ENCODE results near the gene AIM2.
A peak's percentile ranks its signal among the peaks of the same experiment; 100 is the strongest.

The AIM2 gene

GRCh38 chr1:159014003-159014571, 62.5 kb downstream of the AIM2 start:
- H3K27me3 Mint-ChIP-seq (ENCODE audit: low read depth): no peaks in the 10 kb centered on the region
- peaks cover 75% of the 10 kb centered on the region for H3K36me3 Mint-ChIP-seq (ENCODE audit: low read depth)
- H3K4me1 Mint-ChIP-seq (ENCODE audit: low read depth): peaks cover 55% of the 10 kb centered on the region
- H3K27ac Mint-ChIP-seq: peak overlapping the region; percentile 89
- peak overlapping the region; percentile 96 for H3K4me3 Mint-ChIP-seq
- H3K9me3 Mint-ChIP-seq: no peaks in the 10 kb centered on the region

- peak overlapping the region; percentile 89 for H3K27ac Mint-ChIP-seq
- no peaks in the 10 kb centered on the region for H3K9me3 Mint-ChIP-seq
- H3K4me3 Mint-ChIP-seq: peak overlapping the region; percentile 96
- peaks cover 65% of the 10 kb centered on the region for H3K36me3 Mint-ChIP-seq (ENCODE audit: low read depth)
- H3K27me3 Mint-ChIP-seq (ENCODE audit: low read depth): no peaks in the 10 kb centered on the region
- H3K4me1 Mint-ChIP-seq (ENCODE audit: low read depth): peaks cover 56% of the 10 kb centered on the region
These were observed 64.1 kb downstream of the AIM2 start for GRCh38 chr1:159012495-159012894.
